ENCODE results near the gene LINGO4.

DNA sequence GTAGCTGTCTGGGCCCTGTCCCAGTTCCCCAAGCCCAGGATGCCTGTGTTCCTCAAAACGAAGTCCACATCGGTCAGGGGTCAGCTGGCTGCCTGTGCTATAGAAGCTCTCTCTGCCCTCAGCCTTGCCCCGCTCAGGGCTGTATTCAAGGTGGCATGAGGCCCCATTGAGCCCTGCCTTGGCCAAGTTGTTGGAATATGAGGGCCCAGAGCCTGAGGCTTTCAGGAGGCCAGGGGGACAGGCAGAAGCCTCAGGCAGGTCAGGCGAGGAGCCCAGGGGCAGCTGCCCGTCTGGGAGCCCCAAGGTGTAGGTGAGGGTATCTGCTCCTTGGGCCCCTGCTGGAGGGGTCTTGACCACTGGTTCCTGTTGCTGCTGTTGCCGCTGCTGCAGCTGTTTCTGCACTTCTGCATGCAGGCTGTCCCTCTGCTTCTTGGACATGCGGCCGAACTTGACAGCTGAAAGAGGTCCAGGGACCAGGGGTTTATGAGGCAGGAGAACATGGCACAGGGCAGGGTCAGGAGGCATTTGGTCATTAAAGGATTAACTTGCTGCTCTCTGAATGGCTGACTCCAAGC, 9.8 kb upstream of the LINGO4 start:
- TF ChIP-seq CTCF (IDR thresholded peaks at IDR 0.05; ENCODE audit: poor library complexity) (no peak), EZH2phosphoT487 (IDR thresholded peaks at IDR 0.05; ENCODE audit: low read depth, severe bottlenecking, unreplicated experiment) (no peak)

Measured in hepatocyte (in vitro differentiated cells).